Measurements from ENCODE around the gene SAPCD2.

- TF ChIP-seq CTCF (IDR thresholded peaks at IDR 0.05) (no peak), POLR2AphosphoS5 (IDR thresholded peaks at IDR 0.05) (no peak)
These were observed 29.8 kb downstream of the SAPCD2 start for GRCh38 chr9:137040568-137040967.

Data from suprapubic skin (tissue), 3 donors.